GM13977 (cell line): ENCODE results near the gene PARVG.

Experiments
- DNase-seq: peaks from one replicate; pipeline ENCODE4 v3.0.0; 2012; ENCODE audit warnings: low spot score
- CTCF ChIP-seq: IDR thresholded peaks from 2 replicates; pipeline ENCODE4 v1.5.1; 2012; ENCODE audit warnings: mild to moderate bottlenecking, control low read depth; ENCODE audit not compliant: insufficient read depth; ENCODE audit errors: extremely low read depth, missing control alignments
- in situ Hi-C: fragments of 300-500 bp; cut with MboI; formaldehyde crosslinking; loops from one replicate; pipeline ENCODE4 v1.12.0; 2022; ENCODE audit warnings: low sequenced_read_pairs, low pct_unique_long_range_greater_than_20kb, mixed read lengths, inconsistent platforms; ENCODE audit not compliant: unreplicated experiment

The PARVG gene

GRCh38 chr22:44211256-44211945 is 30.7 kb downstream of the PARVG start:
- TF ChIP-seq CTCF = no peak
- no peak for DNase-seq
- in situ Hi-C loops = no loop called here

- TF ChIP-seq CTCF = no peak
- in situ Hi-C loops = no loop called here
- no peak for DNase-seq
These were observed 31.5 kb downstream of the PARVG start for GRCh38 chr22:44211946-44212930.

GRCh38 chr22:44212936-44213335 is 32.2 kb downstream of the PARVG start:
- DNase-seq = no peak
- in situ Hi-C loops = no loop called here
- no peak for TF ChIP-seq CTCF

- DNase-seq = no peak
- in situ Hi-C loops = no loop called here
- TF ChIP-seq CTCF = no peak
These were observed 32.8 kb downstream of the PARVG start for GRCh38 chr22:44213489-44214043.

DNA sequence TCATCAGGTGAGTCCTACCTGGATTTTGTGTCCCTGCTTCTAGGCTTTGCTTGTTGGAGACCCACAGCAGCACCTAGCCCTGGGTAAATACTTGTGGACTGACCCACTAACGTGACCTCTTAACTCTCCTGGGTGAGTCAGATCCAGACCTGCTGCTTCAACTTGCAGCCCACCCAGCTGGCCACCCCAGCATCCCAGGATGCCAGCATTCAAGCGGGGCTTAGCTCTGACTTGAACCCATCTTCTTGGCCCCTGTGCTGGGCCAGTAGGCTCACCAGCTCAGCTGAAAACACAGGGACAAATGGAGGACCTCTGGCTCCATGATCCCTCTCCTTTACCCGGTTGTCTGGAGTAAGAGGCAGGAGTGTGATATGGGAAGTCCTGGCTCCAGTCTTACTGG is 33.5 kb downstream of the PARVG start:
- in situ Hi-C loops = no loop called here
- no peak for DNase-seq
- TF ChIP-seq CTCF = no peak

DNA sequence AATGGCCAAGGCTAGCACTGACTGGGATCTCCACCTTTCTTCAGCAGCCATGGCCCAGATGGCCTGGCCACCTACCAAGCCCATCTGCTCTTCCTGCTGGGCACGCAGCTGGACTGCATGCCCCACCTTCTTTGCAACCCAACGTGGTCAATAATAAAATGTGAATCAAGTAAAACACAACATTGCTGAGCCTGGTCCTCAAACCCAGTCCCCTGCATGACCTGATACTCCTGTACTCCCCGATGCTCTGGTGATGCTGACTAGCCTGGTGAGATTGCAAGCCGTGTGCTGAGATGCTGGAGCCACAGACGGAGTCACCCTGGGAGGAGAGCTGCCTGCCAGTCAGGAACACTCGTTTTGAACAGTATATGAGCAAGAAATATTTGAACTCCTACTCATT is 34.0 kb downstream of the PARVG start:
- DNase-seq = no peak
- TF ChIP-seq CTCF = no peak
- in situ Hi-C loops = no loop called here
